ENCODE results near the gene ZFAND3. TPM values are rescaled to one million over a fixed set of nuclear protein-coding genes. Genes with fewer than 3 reads are reported as not detected.

The ZFAND3 gene
- total and polyA plus RNA-seq, 2 experiments from 2014 or later, result 16.9 to 28.2 TPM

GRCh38 chr6:38164131-38164481, 344.6 kb downstream of the ZFAND3 start:
- TF ChIP-seq EZH2phosphoT487 (IDR thresholded peaks at IDR 0.05; ENCODE audit: unreplicated experiment), result no peak
- no peak for TF ChIP-seq POLR2AphosphoS5 (IDR thresholded peaks at IDR 0.05; ENCODE audit: low read depth)
- no peak for TF ChIP-seq CREB1 (CRISPR knock-in tag; IDR thresholded peaks at IDR 0.05; ENCODE audit: low read depth)
- TF ChIP-seq STAT1 (IDR thresholded peaks at IDR 0.05; ENCODE audit: unreplicated experiment), result no peak
- TF ChIP-seq EZH2 (IDR thresholded peaks at IDR 0.05; ENCODE audit: low read depth, unreplicated experiment), result no peak
- TF ChIP-seq JUNB (IDR thresholded peaks at IDR 0.05; ENCODE audit: unreplicated experiment), result no peak
- TF ChIP-seq ZNF114 (CRISPR knock-in tag; IDR thresholded peaks at IDR 0.05), result no peak
- no peak for TF ChIP-seq ETS1 (IDR thresholded peaks at IDR 0.05)
- TF ChIP-seq ZNF331 (CRISPR knock-in tag; IDR thresholded peaks at IDR 0.05; ENCODE audit: low read depth), result no peak
- TF ChIP-seq CTCF (conservative IDR thresholded peaks at IDR 0.05; ENCODE audit: low read depth in 2 of 2), result no peak
- no peak for TF ChIP-seq ZNF462 (CRISPR knock-in tag; IDR thresholded peaks at IDR 0.05)
- no peak for TF ChIP-seq NANOG (IDR thresholded peaks at IDR 0.05; ENCODE audit: borderline replicate concordance)
- no peak overlapping the region for H3K4me3 Mint-ChIP-seq
- no peak overlapping the region for H3K27ac ChIP-seq (ENCODE audit: low read depth)
- H3F3A ChIP-seq (replicated peaks; ENCODE audit: low read depth), result no peaks in the 10 kb centered on the region
- H4K20me1 ChIP-seq (replicated peaks; ENCODE audit: insufficient read depth), result no peaks in the 10 kb centered on the region
- H3K9me2 ChIP-seq (ENCODE audit: insufficient read depth), result no peaks in the 10 kb centered on the region
- H3K4me1 ChIP-seq (ENCODE audit: insufficient read depth), result no peaks in the 10 kb centered on the region
- H3K79me2 ChIP-seq (replicated peaks; ENCODE audit: insufficient read depth), result no peaks in the 10 kb centered on the region
- ATAC-seq (no peak), DNase-seq (ENCODE audit: low spot score) (no peak)
- no peaks in the 10 kb centered on the region for H3K27me3 ChIP-seq (ENCODE audit: insufficient read depth)
- no peaks in the 10 kb centered on the region; the same call in 2 of the 3 replicates for H3K9me3 Mint-ChIP-seq
- H3K4me3 ChIP-seq, result no peak overlapping the region
- no peak overlapping the region for H3K27ac Mint-ChIP-seq
- H3K36me3 Mint-ChIP-seq (ENCODE audit: low read depth), result peaks cover 2% of the 10 kb centered on the region; the same call in 1 of the 3 replicates
- H3K27me3 Mint-ChIP-seq (ENCODE audit: insufficient read depth, low read depth, poor library complexity), result peaks cover 19% of the 10 kb centered on the region
- no peak overlapping the region for H2AFZ ChIP-seq
- H3K36me3 ChIP-seq (ENCODE audit: insufficient read depth), result no peaks in the 10 kb centered on the region
- H3K4me1 Mint-ChIP-seq, result peaks cover 10% of the 10 kb centered on the region; the same call in 2 of the 3 replicates
- H3K4me2 ChIP-seq, result no peak overlapping the region

Measured in GM23338 (cell line).